ENCODE results near the gene PTPRJ. TPM values are rescaled to one million over a fixed set of nuclear protein-coding genes. Genes with fewer than 3 reads are reported as not detected.

Gene PTPRJ
- total RNA-seq, 1 donor from 2014 or later, result 70.3 TPM

DNA sequence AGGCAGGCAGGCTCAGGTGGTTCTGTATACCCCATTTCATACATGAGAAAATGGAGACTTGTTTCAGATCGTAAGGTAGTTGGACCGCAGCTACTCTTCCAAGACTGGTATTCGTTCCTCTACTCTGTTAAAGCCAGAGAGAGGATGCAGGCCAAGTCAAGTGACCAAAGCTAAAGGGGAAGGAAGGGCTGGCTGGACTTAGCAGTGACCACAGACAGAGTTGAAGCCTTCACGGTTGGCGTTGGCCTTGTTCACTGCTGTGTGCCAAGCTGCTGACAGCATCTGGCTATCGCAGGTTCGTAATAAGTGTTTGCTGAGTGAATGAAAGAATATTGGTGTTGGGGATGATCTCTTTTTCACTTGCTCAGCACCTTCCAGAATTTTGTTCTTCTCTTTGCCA lies 64.2 kb downstream of the PTPRJ start:
- H3K4me1 Mint-ChIP-seq (ENCODE audit: low read depth), result peaks cover 72% of the 10 kb centered on the region
- intact Hi-C loops (cut with micrococcal nuclease), result no loop called here
- peak overlapping the region; percentile 76 for H3K27ac Mint-ChIP-seq
- H3K9me3 Mint-ChIP-seq, result no peaks in the 10 kb centered on the region
- no peak overlapping the region for H3K4me3 Mint-ChIP-seq
- no peaks in the 10 kb centered on the region for H3K27me3 Mint-ChIP-seq (ENCODE audit: insufficient read depth)
- DNase-seq (ENCODE audit: low spot score), result no peak
- peaks cover 23% of the 10 kb centered on the region for H3K36me3 Mint-ChIP-seq (ENCODE audit: low read depth)

DNA sequence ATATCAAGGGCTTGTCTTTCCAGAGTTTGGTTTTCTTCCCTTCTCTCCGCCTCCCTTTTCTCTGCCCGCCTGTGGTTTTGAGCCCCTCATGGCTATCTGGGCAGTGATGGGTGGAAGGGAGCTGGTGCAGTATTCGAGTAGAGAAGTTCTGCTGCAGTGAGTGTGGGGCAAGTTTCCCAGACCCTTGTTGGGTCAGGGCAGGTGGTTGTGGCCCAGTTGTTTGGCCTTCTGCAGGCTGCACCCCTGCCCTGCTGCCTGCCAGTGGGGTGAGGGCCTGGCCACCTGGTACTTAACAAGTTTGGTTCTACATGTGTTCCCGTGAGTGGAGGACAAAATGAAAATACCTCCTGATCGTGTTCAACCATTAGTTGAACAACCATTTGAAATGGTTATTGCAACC lies 65.2 kb downstream of the PTPRJ start:
- H3K9me3 Mint-ChIP-seq, result no peaks in the 10 kb centered on the region
- no peak for DNase-seq (ENCODE audit: low spot score)
- no peak overlapping the region for H3K4me3 Mint-ChIP-seq
- peaks cover 80% of the 10 kb centered on the region for H3K4me1 Mint-ChIP-seq (ENCODE audit: low read depth)
- H3K27me3 Mint-ChIP-seq (ENCODE audit: insufficient read depth), result no peaks in the 10 kb centered on the region
- peaks cover 25% of the 10 kb centered on the region for H3K36me3 Mint-ChIP-seq (ENCODE audit: low read depth)
- peak overlapping the region; percentile 47 for H3K27ac Mint-ChIP-seq
- intact Hi-C loops (cut with micrococcal nuclease), result no loop called here

DNA sequence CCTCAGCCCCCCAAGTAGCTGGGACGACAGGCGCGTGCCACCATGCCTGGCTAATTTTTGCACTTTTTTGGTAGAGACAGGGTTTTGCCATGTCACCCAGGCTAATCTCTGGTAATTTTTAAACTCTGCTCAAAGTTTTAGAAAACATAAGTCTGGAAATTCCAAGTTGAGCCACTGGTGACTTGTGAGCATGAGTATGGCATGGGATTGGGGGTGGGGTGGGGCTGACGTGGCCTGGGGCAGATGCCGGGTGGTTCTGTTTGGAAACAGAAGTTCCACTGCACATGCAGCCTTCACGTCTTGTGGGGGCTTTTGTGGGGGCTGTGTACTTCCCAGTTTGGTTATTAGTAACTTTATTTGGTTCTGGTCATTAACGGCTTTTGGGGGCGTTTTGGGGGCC lies 67.3 kb downstream of the PTPRJ start:
- no peaks in the 10 kb centered on the region for H3K9me3 Mint-ChIP-seq
- DNase-seq (ENCODE audit: low spot score), result no peak
- intact Hi-C loops (cut with micrococcal nuclease), result no loop called here
- no peaks in the 10 kb centered on the region for H3K27me3 Mint-ChIP-seq (ENCODE audit: insufficient read depth)
- peaks cover 86% of the 10 kb centered on the region for H3K4me1 Mint-ChIP-seq (ENCODE audit: low read depth)
- H3K27ac Mint-ChIP-seq, result no peak overlapping the region
- peaks cover 27% of the 10 kb centered on the region for H3K36me3 Mint-ChIP-seq (ENCODE audit: low read depth)
- H3K4me3 Mint-ChIP-seq, result no peak overlapping the region

DNA sequence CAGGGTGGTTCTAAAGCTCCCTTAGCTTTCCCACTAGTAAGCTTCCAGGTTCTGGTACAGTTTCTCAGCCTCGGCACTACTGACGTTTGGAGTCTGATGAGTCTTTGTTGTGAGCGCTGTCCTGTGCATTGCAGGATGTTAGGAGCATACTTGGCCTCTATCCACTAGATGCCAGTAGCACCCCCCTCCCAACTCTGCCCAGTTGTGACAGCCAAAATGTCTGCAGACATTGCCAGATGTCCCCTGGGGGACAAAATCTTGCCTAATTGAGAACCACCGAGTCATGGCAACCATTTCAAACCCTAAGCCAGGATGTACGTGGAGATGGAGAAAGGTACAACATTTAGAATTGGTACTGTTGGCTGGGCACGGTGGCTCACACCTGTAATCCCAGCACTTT lies 68.7 kb downstream of the PTPRJ start:
- H3K27me3 Mint-ChIP-seq (ENCODE audit: insufficient read depth), result no peaks in the 10 kb centered on the region
- intact Hi-C loops (cut with micrococcal nuclease), result no loop called here
- H3K27ac Mint-ChIP-seq, result peak overlapping the region; percentile 53
- no peak overlapping the region for H3K4me3 Mint-ChIP-seq
- H3K9me3 Mint-ChIP-seq, result no peaks in the 10 kb centered on the region
- peaks cover 27% of the 10 kb centered on the region for H3K36me3 Mint-ChIP-seq (ENCODE audit: low read depth)
- H3K4me1 Mint-ChIP-seq (ENCODE audit: low read depth), result peaks cover 78% of the 10 kb centered on the region
- DNase-seq (ENCODE audit: low spot score), result no peak

DNA sequence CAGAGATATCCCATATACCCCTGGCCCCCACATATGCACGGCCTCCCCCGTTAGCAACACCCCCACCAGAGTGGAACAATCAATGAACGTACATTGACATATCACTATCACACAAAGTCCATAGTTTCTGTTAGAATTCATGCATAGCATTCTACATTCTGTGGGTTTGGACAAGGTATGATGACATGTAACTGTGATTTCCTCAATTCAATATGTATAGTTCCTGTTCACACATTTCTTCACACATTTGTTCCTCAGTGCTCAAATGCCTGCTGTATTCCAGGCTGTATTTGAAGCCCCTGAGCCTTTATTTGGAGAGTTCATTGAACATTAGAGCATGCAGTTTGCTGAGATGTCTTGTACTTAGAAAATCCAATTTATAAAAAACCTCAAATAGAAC lies 69.9 kb downstream of the PTPRJ start:
- Mint-ChIP-seq H3K27me3 (ENCODE audit: insufficient read depth) (no peaks in the 10 kb centered on the region), H3K36me3 (ENCODE audit: low read depth) (peaks cover 34% of the 10 kb centered on the region), H3K4me1 (ENCODE audit: low read depth) (peaks cover 77% of the 10 kb centered on the region), H3K9me3 (no peaks in the 10 kb centered on the region), H3K27ac (peak overlapping the region; percentile 74), H3K4me3 (no peak overlapping the region)
- no peak for DNase-seq (ENCODE audit: low spot score)
- intact Hi-C loops (cut with micrococcal nuclease), result no loop called here

DNA sequence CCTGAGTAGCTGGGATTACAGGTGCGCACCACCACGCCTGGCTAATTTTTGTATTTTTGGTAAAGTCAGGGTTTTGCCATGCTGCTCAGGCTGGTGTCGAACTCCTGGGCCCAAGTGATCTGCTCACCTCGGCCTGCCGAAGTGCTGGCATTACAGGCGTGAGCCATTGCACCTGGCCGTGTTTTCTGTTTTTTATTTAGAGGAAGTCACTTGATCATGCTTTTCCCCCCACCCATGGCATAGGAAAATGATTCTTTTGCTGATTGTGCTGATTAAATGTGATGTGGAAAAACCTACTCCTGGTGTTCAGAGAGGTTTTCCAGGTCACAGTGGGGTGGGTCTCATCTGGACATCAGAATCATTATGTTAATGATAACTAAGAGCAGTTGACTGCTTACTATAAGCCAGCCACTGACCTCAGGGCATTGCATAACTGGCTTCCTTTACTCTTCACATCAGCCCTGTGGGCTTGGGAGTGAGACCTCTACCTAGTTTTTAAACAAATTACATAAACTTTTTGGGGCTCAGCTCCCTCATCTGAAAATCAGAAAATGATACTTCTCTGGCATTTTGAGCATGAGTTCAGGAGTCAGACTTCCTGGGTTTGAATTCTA lies 71.0 kb downstream of the PTPRJ start:
- intact Hi-C loops (cut with micrococcal nuclease), result no loop called here
- DNase-seq (ENCODE audit: low spot score), result no peak
- Mint-ChIP-seq H3K36me3 (ENCODE audit: low read depth) (peaks cover 26% of the 10 kb centered on the region), H3K27ac (peak overlapping the region; percentile 19), H3K4me3 (peak overlapping the region; percentile 51), H3K9me3 (no peaks in the 10 kb centered on the region), H3K27me3 (ENCODE audit: insufficient read depth) (no peaks in the 10 kb centered on the region), H3K4me1 (ENCODE audit: low read depth) (peaks cover 78% of the 10 kb centered on the region)

DNA sequence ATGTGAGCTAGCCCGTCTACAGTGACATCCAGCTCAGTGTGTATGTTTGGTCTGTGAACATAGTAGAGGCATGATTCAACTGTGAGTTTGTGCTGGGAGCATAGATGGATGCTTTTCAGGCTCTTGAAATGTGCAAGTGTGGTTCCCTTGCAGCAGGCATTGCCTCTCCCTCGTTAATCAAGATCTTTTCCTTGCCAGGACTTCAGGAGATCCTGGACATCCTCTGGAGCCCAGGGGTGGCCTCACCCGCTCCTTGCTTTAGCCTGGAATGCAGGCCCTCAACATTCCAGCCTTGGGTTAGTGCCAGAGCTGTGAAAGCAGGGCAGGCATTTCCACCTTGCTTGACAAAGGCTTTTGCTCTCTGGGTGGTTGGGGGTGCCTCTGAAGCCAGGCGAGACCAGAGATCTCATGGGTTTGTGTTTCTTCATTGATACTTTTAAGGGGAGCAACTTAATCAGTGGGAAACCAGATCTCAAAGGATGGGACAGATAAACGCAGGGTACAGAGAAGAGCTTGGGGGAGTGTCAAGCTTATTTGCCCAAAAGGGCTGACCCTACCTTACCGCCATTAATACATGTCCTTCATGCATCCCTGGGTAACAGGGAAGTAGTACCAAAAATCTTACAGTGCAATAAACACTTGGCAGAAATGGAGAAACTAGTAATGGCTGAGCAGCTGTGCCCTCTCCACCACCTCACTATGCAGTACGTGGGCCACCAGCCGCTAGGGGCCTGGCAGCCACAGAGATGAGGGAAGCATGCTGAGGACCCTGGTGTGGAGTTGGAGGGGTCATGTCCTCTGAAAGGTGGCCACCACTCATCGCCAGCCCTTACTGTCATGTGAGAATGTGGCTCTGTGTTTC lies 72.1 kb downstream of the PTPRJ start:
- H3K36me3 Mint-ChIP-seq (ENCODE audit: low read depth), result peaks cover 26% of the 10 kb centered on the region
- H3K4me3 Mint-ChIP-seq, result no peak overlapping the region
- no peaks in the 10 kb centered on the region for H3K27me3 Mint-ChIP-seq (ENCODE audit: insufficient read depth)
- H3K9me3 Mint-ChIP-seq, result no peaks in the 10 kb centered on the region
- H3K4me1 Mint-ChIP-seq (ENCODE audit: low read depth), result peaks cover 85% of the 10 kb centered on the region
- no peak for DNase-seq (ENCODE audit: low spot score)
- peak overlapping the region; percentile 24 for H3K27ac Mint-ChIP-seq
- intact Hi-C loops (cut with micrococcal nuclease), result no loop called here

DNA sequence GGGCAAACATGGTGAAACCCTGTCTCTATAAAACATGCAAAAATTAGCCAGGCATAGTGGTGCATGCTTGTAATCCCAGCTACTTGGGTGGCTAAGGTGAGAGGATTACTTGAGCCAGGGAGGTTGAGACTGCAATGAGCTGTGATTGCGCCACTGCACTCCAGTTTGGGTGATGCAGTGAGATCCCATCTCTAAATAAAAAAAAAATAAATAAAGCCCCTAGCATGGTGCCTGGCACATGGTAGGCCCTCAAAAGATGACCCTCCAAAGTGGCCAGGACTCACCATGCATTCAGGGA lies 74.6 kb downstream of the PTPRJ start:
- Mint-ChIP-seq H3K36me3 (ENCODE audit: low read depth) (peaks cover 35% of the 10 kb centered on the region), H3K27ac (peak overlapping the region; percentile 84), H3K4me3 (peak overlapping the region; percentile 59), H3K27me3 (ENCODE audit: insufficient read depth) (no peaks in the 10 kb centered on the region), H3K4me1 (ENCODE audit: low read depth) (peaks cover 91% of the 10 kb centered on the region), H3K9me3 (no peaks in the 10 kb centered on the region)
- intact Hi-C loops (cut with micrococcal nuclease), result loop anchor here (1.0 to 5.0 kb wide), 7 partner anchors 35 to 193 kb away; no protein-coding TSS in a partner anchor
- DNase-seq (ENCODE audit: low spot score), result no peak

DNA sequence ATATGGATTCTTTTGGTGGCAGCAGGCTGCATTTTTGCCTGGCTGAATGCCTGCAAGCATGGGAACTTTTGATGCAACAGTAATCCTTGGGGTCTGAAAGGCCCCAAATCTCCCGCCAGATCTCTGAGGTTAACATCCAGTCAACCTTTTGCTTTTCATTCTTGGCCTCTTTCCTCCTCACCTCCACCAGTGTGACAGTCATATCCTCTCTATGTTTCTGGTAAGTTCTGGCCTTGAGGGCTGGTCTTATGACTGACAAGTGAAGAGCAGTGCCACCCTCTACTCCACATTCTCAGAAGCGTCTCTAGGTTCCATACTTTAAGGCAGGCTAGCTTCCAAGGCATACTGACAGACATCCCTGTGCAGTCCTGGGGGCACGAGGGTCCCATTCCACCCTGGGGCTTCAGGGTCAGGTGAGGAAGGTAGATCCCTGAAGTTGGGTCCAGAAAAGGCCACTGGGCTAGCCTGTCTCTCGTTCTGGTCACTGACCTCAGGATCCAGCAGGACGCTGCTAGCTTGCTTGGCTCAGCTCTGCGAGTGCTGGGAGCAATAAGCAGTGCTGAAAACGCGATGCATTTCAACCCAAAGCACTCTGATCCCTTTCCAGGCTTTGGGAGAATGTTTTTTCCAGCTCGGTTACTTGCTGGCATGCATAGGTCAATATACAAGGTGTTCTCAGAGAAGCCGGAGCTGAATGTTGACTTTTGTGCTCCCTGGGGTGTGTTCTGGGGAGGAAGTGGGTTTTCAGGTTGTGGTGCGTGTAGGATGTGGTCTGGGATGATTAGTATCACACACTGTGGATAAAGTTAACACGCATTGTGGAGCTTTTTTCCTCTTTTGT lies 75.2 kb downstream of the PTPRJ start:
- intact Hi-C loops (cut with micrococcal nuclease), result loop anchor here (1.0 to 5.0 kb wide), 9 partner anchors 17 to 193 kb away; no protein-coding TSS in a partner anchor
- Mint-ChIP-seq H3K27me3 (ENCODE audit: insufficient read depth) (no peaks in the 10 kb centered on the region), H3K36me3 (ENCODE audit: low read depth) (peaks cover 37% of the 10 kb centered on the region), H3K4me3 (peak overlapping the region; percentile 56), H3K9me3 (no peaks in the 10 kb centered on the region), H3K27ac (peak overlapping the region; percentile 84), H3K4me1 (ENCODE audit: low read depth) (peaks cover 91% of the 10 kb centered on the region)
- peak; percentile 81 for DNase-seq (ENCODE audit: low spot score)

DNA sequence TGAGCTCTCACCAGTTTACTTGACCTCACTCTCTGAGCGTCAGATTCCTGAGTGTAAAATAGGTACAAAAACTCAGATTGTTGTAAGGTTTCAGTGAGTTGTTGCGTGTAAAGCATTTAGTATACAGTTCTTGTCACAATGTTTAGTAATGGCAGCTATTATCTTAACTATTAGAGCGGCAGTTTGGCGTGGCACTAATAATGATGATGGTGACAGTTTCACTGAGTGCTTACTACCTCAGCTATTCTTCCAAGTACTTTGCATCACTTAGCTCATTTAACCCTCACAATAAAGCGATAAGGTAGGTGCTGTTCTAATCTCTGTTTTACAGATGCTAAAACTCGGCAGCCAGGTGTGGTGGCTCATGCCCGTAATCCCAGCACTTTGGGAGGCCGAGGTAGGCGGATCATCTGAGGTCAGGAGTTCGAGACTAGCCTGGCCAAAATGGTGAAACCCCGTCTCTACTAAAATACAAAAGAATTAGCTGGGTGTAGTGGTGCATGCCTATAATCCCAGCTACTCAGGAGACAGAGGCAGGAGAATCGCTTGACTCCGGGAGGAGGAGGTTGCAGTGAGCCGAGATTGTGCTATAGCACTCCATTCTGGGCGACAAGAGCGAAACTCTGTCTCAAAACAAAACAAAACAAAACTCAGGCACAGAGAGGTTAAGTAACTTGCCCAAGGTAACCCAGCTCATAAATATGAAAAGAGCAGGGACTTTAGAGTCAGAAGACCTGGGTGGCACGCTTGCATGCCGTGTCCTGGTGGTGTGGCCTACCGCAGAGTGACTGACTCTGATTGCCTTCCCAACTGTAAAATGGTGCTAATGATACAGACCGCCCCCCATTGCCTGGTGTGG lies 76.2 kb downstream of the PTPRJ start:
- Mint-ChIP-seq H3K4me1 (ENCODE audit: low read depth) (peaks cover 91% of the 10 kb centered on the region), H3K36me3 (ENCODE audit: low read depth) (peaks cover 42% of the 10 kb centered on the region), H3K27me3 (ENCODE audit: insufficient read depth) (no peaks in the 10 kb centered on the region), H3K27ac (peak overlapping the region; percentile 84), H3K4me3 (peak overlapping the region; percentile 59), H3K9me3 (no peaks in the 10 kb centered on the region)
- intact Hi-C loops (cut with micrococcal nuclease), result loop anchor here (1.0 to 5.0 kb wide), 3 partner anchors 16 to 194 kb away; no protein-coding TSS in a partner anchor
- DNase-seq (ENCODE audit: low spot score), result no peak

DNA sequence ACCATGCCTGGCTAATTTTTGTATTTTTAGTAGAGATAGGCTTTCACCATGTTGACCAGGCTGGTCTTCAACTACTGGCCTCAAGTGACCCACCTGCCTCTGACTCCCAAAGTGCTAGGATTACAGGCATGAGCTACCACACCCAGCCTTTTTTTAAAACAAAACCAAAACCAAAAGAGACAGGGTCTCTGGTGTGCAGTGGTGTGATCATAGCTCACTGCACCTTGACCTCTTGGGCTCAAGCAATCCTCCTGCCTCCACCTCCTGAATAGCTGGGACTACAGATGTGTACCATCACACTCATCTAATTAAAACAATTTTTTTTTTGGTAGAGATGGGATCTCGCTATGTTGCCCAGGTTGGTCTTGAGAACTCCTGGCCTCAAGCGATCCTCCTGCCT lies 77.7 kb downstream of the PTPRJ start:
- intact Hi-C loops (cut with micrococcal nuclease), result loop anchor here (5.0 kb wide), 1 partner anchor 196 kb away; no protein-coding TSS in a partner anchor
- Mint-ChIP-seq H3K36me3 (ENCODE audit: low read depth) (peaks cover 40% of the 10 kb centered on the region), H3K9me3 (no peaks in the 10 kb centered on the region), H3K27me3 (ENCODE audit: insufficient read depth) (no peaks in the 10 kb centered on the region), H3K27ac (peak overlapping the region; percentile 84), H3K4me1 (ENCODE audit: low read depth) (peaks cover 80% of the 10 kb centered on the region), H3K4me3 (peak overlapping the region; percentile 59)
- no peak for DNase-seq (ENCODE audit: low spot score)

DNA sequence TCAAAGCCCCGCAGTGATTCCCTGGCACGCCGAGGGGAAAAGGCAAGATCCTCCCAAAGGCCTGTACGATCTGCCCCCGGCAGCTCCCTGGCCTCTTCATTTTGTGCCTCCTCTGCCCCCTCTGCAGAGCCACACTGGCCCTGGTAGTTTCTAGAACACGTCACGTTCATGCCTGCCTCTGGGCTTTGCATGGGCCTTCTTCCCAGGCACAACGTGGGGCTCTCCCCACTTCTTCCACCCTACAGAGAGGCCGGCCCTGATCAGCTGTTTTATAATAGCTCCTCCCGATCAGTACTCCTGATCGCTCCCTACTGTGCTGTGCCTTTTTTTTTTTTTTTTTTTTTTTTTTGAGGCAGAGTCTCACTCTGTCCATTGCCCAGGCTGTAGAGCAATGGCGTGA lies 78.4 kb downstream of the PTPRJ start:
- Mint-ChIP-seq H3K27me3 (ENCODE audit: insufficient read depth) (no peaks in the 10 kb centered on the region), H3K4me3 (peak overlapping the region; percentile 35), H3K27ac (peak overlapping the region; percentile 84), H3K4me1 (ENCODE audit: low read depth) (peaks cover 85% of the 10 kb centered on the region), H3K36me3 (ENCODE audit: low read depth) (peaks cover 44% of the 10 kb centered on the region), H3K9me3 (no peaks in the 10 kb centered on the region)
- intact Hi-C loops (cut with micrococcal nuclease), result loop anchor here (5.0 kb wide), 1 partner anchor 196 kb away; no protein-coding TSS in a partner anchor
- DNase-seq (ENCODE audit: low spot score), result no peak

All from activated T-helper 1 cell treated with anti-CD3 and anti-CD28 coated beads, Interleukin-12 subunit alpha, Interleukin-12 subunit beta, Interleukin-2, Interleukin-4 antibody, amounts not matched to agents 30 ng/mL and 10 ng/mL and 1 ng/mL, durations not matched to agents 14 hours and 24 hours and 36 hours (primary cell).